Endodermal cell (in vitro differentiated cells): Measurements from ENCODE around the gene FEZ2. TPM values are rescaled to one million over a fixed set of nuclear protein-coding genes. Genes with fewer than 3 reads are reported as not detected.
A peak's percentile ranks its signal among the peaks of the same experiment; 100 is the strongest.

Experiments
- DNase-seq: peaks from one replicate; pipeline ENCODE4 v3.0.0-alpha.2; 2017
- H3K27ac ChIP-seq: 2 replicates; pipeline ENCODE4 v1.5.1; 2013; ENCODE audit warnings: mild to moderate bottlenecking, low read depth, low read length, moderate library complexity
- H3K27me3 ChIP-seq: 2 replicates; pipeline ENCODE4 v1.6.1; 2013; ENCODE audit warnings: mild to moderate bottlenecking, low read length, moderate library complexity; ENCODE audit not compliant: insufficient read depth, control insufficient read depth, poor library complexity, severe bottlenecking
- H3K36me3 ChIP-seq: 2 replicates; pipeline ENCODE4 v1.7.0; 2013; ENCODE audit warnings: mild to moderate bottlenecking, low read length, moderate library complexity; ENCODE audit not compliant: control insufficient read depth, insufficient read depth
- H3K4me1 ChIP-seq: one replicate; pipeline ENCODE4 v1.7.0; 2013; ENCODE audit warnings: low read length; ENCODE audit not compliant: control insufficient read depth, insufficient read depth
- H3K4me3 ChIP-seq: 2 replicates; pipeline ENCODE4 v1.5.1; 2013; ENCODE audit warnings: mild to moderate bottlenecking, low read length, moderate library complexity
- H3K9ac ChIP-seq: 2 replicates; pipeline ENCODE4 v1.6.1; 2013; ENCODE audit warnings: mild to moderate bottlenecking, low read length, moderate library complexity; ENCODE audit not compliant: poor library complexity, severe bottlenecking; ENCODE audit errors: extremely low read depth
- H3K9me3 ChIP-seq: 2 replicates; pipeline ENCODE4 v1.6.1; 2013; ENCODE audit warnings: mild to moderate bottlenecking, low read length, moderate library complexity; ENCODE audit not compliant: control insufficient read depth
- H3K27ac Mint-ChIP-seq: 2 replicates; pipeline ENCODE4 v1.8.0; 2020; ENCODE audit warnings: mixed read lengths
- H3K27me3 Mint-ChIP-seq: 2 replicates; pipeline ENCODE4 v1.8.0; 2021; ENCODE audit warnings: mild to moderate bottlenecking, mixed read lengths; ENCODE audit not compliant: insufficient read depth
- H3K36me3 Mint-ChIP-seq: 2 replicates; pipeline ENCODE4 v1.8.0; 2020; ENCODE audit warnings: low read depth, mixed read lengths
- H3K4me1 Mint-ChIP-seq: 2 replicates; pipeline ENCODE4 v1.8.0; 2020; ENCODE audit warnings: mixed read lengths
- H3K4me3 Mint-ChIP-seq: 2 replicates; pipeline ENCODE4 v1.8.0; 2020; ENCODE audit warnings: mild to moderate bottlenecking, moderate library complexity, mixed read lengths
- H3K9me3 Mint-ChIP-seq: 2 replicates; pipeline ENCODE4 v1.8.0; 2020; ENCODE audit warnings: mild to moderate bottlenecking, mixed read lengths
- WGBS, 2 experiments: methylation state at CpG; one replicate each; pipeline versions ENCODE4 v1.1.5 to v1.1.7; 2013; ENCODE audit warnings: missing lambda C conversion rate in 2 of 2, mixed read lengths in 1 of 2; ENCODE audit not compliant: insufficient coverage in 1 of 2, insufficient read length in 1 of 2; 5-methylcytosine and 5-hydroxymethylcytosine counted together
- total RNA-seq, 2 donors: library from RNA; stranded (reverse); fragmentation: NEBNext Ultra II Directional in 1 of 2; extraction: Animal tissue kit (Norgen Biotek cat#: 25700) in 1 of 2; gene quantifications; 2 replicates in 1 of 2; 3 replicates in 1 of 2; pipeline ENCODE4 v1.2.1, GENCODE V29; 2021
- TF ChIP-seq, protein P1 (sequence below): fragments of 200-600 bp; sonication (generic); conservative IDR thresholded peaks from 2 replicates; pipeline ENCODE4 v1.5.0; 2021; ENCODE audit warnings: antibody characterized with exemption, mild to moderate bottlenecking

The FEZ2 gene
- total RNA-seq, 2 donors from 2014 or later = 30.0 to 37.3 TPM

DNA sequence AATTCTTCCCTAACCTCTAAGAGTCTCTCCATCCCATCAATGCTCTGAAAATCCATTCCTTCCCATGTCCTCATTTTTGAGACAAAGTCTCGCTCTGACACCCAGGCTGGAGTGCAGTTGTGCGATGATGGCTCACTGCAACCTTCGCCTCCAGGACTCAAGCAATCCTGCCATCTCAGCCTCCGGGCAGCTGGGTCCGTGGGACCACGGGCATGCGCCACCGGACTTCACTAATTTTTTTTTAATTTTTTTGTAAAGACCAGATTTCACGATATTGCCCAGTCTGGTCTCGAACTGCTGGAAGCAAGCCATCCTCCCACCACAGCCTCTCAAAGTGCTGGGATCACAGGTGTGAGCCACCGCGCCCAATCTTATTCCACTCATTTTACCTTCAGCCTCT lies 1.6 kb downstream of the FEZ2 start:
- Mint-ChIP-seq H3K9me3 (no peaks in the 10 kb centered on the region), H3K36me3 (peaks cover 34% of the 10 kb centered on the region), H3K4me1 (peaks cover 29% of the 10 kb centered on the region), H3K27me3 (peaks cover 13% of the 10 kb centered on the region), H3K4me3 (peak overlapping the region; percentile 83), H3K27ac (no peak overlapping the region)
- 94 to 98% methylated on average over 12 of the region's 12 CpGs for WGBS, 2 experiments
- Histone ChIP-seq H3K27me3 (no peaks in the 10 kb centered on the region), H3K27ac (no peak overlapping the region), H3K4me3 (peak overlapping the region; percentile 91), H3K36me3 (no peaks in the 10 kb centered on the region), H3K4me1 (no peaks in the 10 kb centered on the region), H3K9ac (no peak overlapping the region), H3K9me3 (no peaks in the 10 kb centered on the region)
- TF ChIP-seq, protein P1, sequence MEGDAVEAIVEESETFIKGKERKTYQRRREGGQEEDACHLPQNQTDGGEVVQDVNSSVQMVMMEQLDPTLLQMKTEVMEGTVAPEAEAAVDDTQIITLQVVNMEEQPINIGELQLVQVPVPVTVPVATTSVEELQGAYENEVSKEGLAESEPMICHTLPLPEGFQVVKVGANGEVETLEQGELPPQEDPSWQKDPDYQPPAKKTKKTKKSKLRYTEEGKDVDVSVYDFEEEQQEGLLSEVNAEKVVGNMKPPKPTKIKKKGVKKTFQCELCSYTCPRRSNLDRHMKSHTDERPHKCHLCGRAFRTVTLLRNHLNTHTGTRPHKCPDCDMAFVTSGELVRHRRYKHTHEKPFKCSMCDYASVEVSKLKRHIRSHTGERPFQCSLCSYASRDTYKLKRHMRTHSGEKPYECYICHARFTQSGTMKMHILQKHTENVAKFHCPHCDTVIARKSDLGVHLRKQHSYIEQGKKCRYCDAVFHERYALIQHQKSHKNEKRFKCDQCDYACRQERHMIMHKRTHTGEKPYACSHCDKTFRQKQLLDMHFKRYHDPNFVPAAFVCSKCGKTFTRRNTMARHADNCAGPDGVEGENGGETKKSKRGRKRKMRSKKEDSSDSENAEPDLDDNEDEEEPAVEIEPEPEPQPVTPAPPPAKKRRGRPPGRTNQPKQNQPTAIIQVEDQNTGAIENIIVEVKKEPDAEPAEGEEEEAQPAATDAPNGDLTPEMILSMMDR = no peak
- DNase-seq = no peak

DNA sequence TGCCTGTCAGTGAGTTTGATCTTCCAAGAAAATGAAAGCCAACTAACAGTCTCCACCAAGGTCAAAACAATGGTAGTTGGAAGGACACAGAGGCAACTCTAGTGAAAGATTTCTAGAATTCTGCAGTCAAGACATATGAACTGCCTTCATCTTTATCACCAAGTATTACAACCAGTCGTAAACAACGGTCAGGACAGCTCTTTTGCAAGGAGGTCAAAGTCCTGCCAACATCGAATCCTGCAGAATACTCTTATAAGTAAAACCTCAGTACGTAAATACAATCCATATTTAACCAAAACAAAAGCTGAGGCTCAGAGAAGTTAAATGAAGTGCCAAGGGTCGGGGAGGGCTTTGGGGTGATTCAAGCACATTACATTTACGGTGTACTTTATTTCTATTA lies 3.1 kb downstream of the FEZ2 start:
- peaks cover 13% of the 10 kb centered on the region for H3K27me3 Mint-ChIP-seq
- H3K27ac Mint-ChIP-seq = no peak overlapping the region
- peaks cover 29% of the 10 kb centered on the region for H3K4me1 Mint-ChIP-seq
- TF ChIP-seq, protein P1 = no peak
- Histone ChIP-seq H3K27ac (no peak overlapping the region), H3K4me3 (no peak overlapping the region), H3K36me3 (peaks cover 8% of the 10 kb centered on the region), H3K27me3 (no peaks in the 10 kb centered on the region), H3K9ac (no peak overlapping the region), H3K9me3 (no peaks in the 10 kb centered on the region), H3K4me1 (no peaks in the 10 kb centered on the region)
- H3K36me3 Mint-ChIP-seq = peaks cover 43% of the 10 kb centered on the region
- 95 to 100% methylated on average over 2 to 6 of the region's 6 CpGs for WGBS, 2 experiments
- H3K9me3 Mint-ChIP-seq = no peaks in the 10 kb centered on the region
- DNase-seq = no peak
- H3K4me3 Mint-ChIP-seq = no peak overlapping the region

DNA sequence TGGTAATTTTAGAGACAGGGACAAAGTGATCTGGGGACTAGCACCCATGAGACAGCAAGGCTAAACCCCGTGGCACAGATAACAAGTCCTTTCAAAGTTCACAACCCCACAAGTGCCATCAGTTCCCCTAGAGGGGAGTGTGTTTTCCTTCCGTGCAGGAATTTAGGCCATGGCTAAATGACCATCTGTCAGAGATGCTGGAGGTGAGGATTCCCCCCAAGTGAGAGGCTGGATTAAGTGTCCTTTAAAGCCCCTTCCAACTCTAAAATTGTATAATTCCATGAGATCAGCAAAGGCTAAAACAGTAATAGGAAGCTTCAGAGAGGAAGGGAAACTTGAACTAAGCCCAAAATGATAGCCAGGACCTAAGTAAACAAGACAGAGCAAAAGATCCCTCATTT lies 8.7 kb downstream of the FEZ2 start:
- H3K36me3 ChIP-seq = peaks cover 45% of the 10 kb centered on the region
- no peaks in the 10 kb centered on the region for H3K27me3 ChIP-seq
- no peak overlapping the region for H3K27ac Mint-ChIP-seq
- no peak overlapping the region for H3K4me3 Mint-ChIP-seq
- 87% methylated on average over 2 of the region's 2 CpGs; no CpG with 5 or more reads in 1 of the 2 experiments for WGBS, 2 experiments
- H3K9me3 Mint-ChIP-seq = no peaks in the 10 kb centered on the region
- H3K27me3 Mint-ChIP-seq = no peaks in the 10 kb centered on the region
- no peak overlapping the region for H3K9ac ChIP-seq
- no peaks in the 10 kb centered on the region for H3K4me1 ChIP-seq
- H3K4me1 Mint-ChIP-seq = no peaks in the 10 kb centered on the region
- TF ChIP-seq, protein P1 = no peak
- H3K27ac ChIP-seq = no peak overlapping the region
- no peak for DNase-seq
- H3K4me3 ChIP-seq = no peak overlapping the region
- no peaks in the 10 kb centered on the region for H3K9me3 ChIP-seq
- peaks cover 56% of the 10 kb centered on the region for H3K36me3 Mint-ChIP-seq
